Nephron progenitor cell (in vitro differentiated cells): ENCODE measurements around the gene CDC42BPA.

Experiments used
- DNase-seq: peaks from one replicate; pipeline ENCODE4 v3.0.0; 2021
- H3K27ac Mint-ChIP-seq: 2 replicates; pipeline ENCODE4 v1.8.0; 2021; ENCODE audit warnings: mild to moderate bottlenecking, moderate library complexity, mixed read lengths
- H3K27me3 Mint-ChIP-seq: 2 replicates; pipeline ENCODE4 v1.8.0; 2021; ENCODE audit warnings: mild to moderate bottlenecking, low read depth, mixed read lengths; ENCODE audit not compliant: poor library complexity
- H3K36me3 Mint-ChIP-seq: 2 replicates; pipeline ENCODE4 v1.8.0; 2021; ENCODE audit warnings: low read depth, mixed read lengths
- H3K4me1 Mint-ChIP-seq: 2 replicates; pipeline ENCODE4 v1.8.0; 2021; ENCODE audit warnings: mixed read lengths
- H3K4me3 Mint-ChIP-seq: 2 replicates; pipeline ENCODE4 v1.8.0; 2021; ENCODE audit warnings: mild to moderate bottlenecking, moderate library complexity, mixed read lengths
- H3K9me3 Mint-ChIP-seq: 2 replicates; pipeline ENCODE4 v1.8.0; 2021; ENCODE audit warnings: mild to moderate bottlenecking, moderate library complexity, mixed read lengths
- CTCF ChIP-seq: fragments of 200-600 bp; sonication (generic); IDR thresholded peaks from 2 replicates; pipeline ENCODE4 v1.5.0; 2021; ENCODE audit warnings: antibody characterized with exemption

CDC42BPA gene

GRCh38 chr1:227253065-227253464 lies 65.2 kb downstream of the CDC42BPA start:
- DNase-seq = no peak
- TF ChIP-seq CTCF = no peak
- no peaks in the 10 kb centered on the region for H3K4me1 Mint-ChIP-seq
- H3K9me3 Mint-ChIP-seq = peaks cover 10% of the 10 kb centered on the region
- H3K36me3 Mint-ChIP-seq = peaks cover 22% of the 10 kb centered on the region
- no peak overlapping the region for H3K27ac Mint-ChIP-seq
- H3K4me3 Mint-ChIP-seq = no peak overlapping the region
- H3K27me3 Mint-ChIP-seq = no peaks in the 10 kb centered on the region

- Mint-ChIP-seq H3K27me3 (peaks cover 4% of the 10 kb centered on the region), H3K27ac (no peak overlapping the region), H3K4me1 (no peaks in the 10 kb centered on the region), H3K9me3 (peaks cover 19% of the 10 kb centered on the region), H3K4me3 (no peak overlapping the region), H3K36me3 (peaks cover 29% of the 10 kb centered on the region)
- TF ChIP-seq CTCF = no peak
- no peak for DNase-seq
Observed at GRCh38 chr1:227245613-227246320, 72.5 kb downstream of the CDC42BPA start.

- H3K27me3 Mint-ChIP-seq = peaks cover 4% of the 10 kb centered on the region
- H3K4me3 Mint-ChIP-seq = no peak overlapping the region
- peaks cover 27% of the 10 kb centered on the region for H3K36me3 Mint-ChIP-seq
- peaks cover 17% of the 10 kb centered on the region for H3K9me3 Mint-ChIP-seq
- no peaks in the 10 kb centered on the region for H3K4me1 Mint-ChIP-seq
- DNase-seq = no peak
- peak overlapping the region; percentile 16 for H3K27ac Mint-ChIP-seq
- no peak for TF ChIP-seq CTCF
Observed at GRCh38 chr1:227244339-227245118, 73.8 kb downstream of the CDC42BPA start.

- DNase-seq = no peak
- H3K27me3 Mint-ChIP-seq = peaks cover 4% of the 10 kb centered on the region
- no peak for TF ChIP-seq CTCF
- no peak overlapping the region for H3K27ac Mint-ChIP-seq
- H3K4me1 Mint-ChIP-seq = no peaks in the 10 kb centered on the region
- H3K9me3 Mint-ChIP-seq = peaks cover 9% of the 10 kb centered on the region
- peaks cover 12% of the 10 kb centered on the region for H3K36me3 Mint-ChIP-seq
- H3K4me3 Mint-ChIP-seq = no peak overlapping the region
Observed at GRCh38 chr1:227242811-227243682, 75.2 kb downstream of the CDC42BPA start.

GRCh38 chr1:227240983-227241382 lies 77.3 kb downstream of the CDC42BPA start:
- TF ChIP-seq CTCF = no peak
- Mint-ChIP-seq H3K4me3 (no peak overlapping the region), H3K9me3 (no peaks in the 10 kb centered on the region), H3K36me3 (peaks cover 5% of the 10 kb centered on the region), H3K27me3 (peaks cover 4% of the 10 kb centered on the region), H3K4me1 (no peaks in the 10 kb centered on the region), H3K27ac (no peak overlapping the region)
- no peak for DNase-seq
